Esophagus (tissue), 2 donors: ENCODE data around the gene HDAC4. TPM values are rescaled to one million over a fixed set of nuclear protein-coding genes. Genes with fewer than 3 reads are reported as not detected.

Source experiments
- H3K27ac ChIP-seq, 2 donors: one replicate each; pipeline ENCODE4 v1.5.1; 2013; ENCODE audit warnings: low read depth in 2 of 2, mild to moderate bottlenecking in 2 of 2, inconsistent platforms in 1 of 2, low read length in 1 of 2, moderate library complexity in 1 of 2
- H3K27me3 ChIP-seq, 2 donors: one replicate each; pipeline ENCODE4 v1.6.1; 2013; ENCODE audit warnings: low read length in 2 of 2, control low read depth in 1 of 2, mild to moderate bottlenecking in 1 of 2; ENCODE audit not compliant: insufficient read depth in 2 of 2, control insufficient read depth in 1 of 2
- H3K36me3 ChIP-seq, 2 donors: one replicate each; pipeline ENCODE4 v1.6.1; 2013; ENCODE audit warnings: low read length in 1 of 2; ENCODE audit not compliant: control insufficient read depth in 2 of 2, insufficient read depth in 2 of 2
- H3K4me1 ChIP-seq, 2 donors: one replicate each; pipeline ENCODE4 v1.6.1; 2013; ENCODE audit warnings: low read length in 1 of 2; ENCODE audit not compliant: control insufficient read depth in 2 of 2, insufficient read depth in 2 of 2
- H3K4me3 ChIP-seq, 2 donors: one replicate each; pipeline ENCODE4 v1.5.1; 2013; ENCODE audit warnings: low read length in 2 of 2, mild to moderate bottlenecking in 2 of 2, low read depth in 1 of 2, moderate library complexity in 1 of 2
- H3K9me3 ChIP-seq, 2 donors: one replicate each; pipeline ENCODE4 v1.6.1; 2013; ENCODE audit warnings: mild to moderate bottlenecking in 2 of 2, low read depth in 1 of 2, low read length in 1 of 2, moderate library complexity in 1 of 2; ENCODE audit not compliant: control insufficient read depth in 2 of 2, insufficient read depth in 1 of 2
- WGBS, 2 donors: extraction: QIAGEN DNeasy Blood & Tissue Kit; methylation state at CpG; one replicate each; pipeline ENCODE4 v1.1.7; 2013; 5-methylcytosine and 5-hydroxymethylcytosine counted together
- polyA plus RNA-seq, 2 donors: library from polyadenylated mRNA; stranded (reverse); fragments of 200-250 nt; gene quantifications; one replicate each; pipeline ENCODE4 v1.2.3, GENCODE V29; 2013
- donor health status: healthy with polysubstance abuse.
- donor health status: Bipolar disorder and iron deficiency.

HDAC4 gene
- polyA plus RNA-seq, 2 donors, result 5.9 to 10.2 TPM

DNA sequence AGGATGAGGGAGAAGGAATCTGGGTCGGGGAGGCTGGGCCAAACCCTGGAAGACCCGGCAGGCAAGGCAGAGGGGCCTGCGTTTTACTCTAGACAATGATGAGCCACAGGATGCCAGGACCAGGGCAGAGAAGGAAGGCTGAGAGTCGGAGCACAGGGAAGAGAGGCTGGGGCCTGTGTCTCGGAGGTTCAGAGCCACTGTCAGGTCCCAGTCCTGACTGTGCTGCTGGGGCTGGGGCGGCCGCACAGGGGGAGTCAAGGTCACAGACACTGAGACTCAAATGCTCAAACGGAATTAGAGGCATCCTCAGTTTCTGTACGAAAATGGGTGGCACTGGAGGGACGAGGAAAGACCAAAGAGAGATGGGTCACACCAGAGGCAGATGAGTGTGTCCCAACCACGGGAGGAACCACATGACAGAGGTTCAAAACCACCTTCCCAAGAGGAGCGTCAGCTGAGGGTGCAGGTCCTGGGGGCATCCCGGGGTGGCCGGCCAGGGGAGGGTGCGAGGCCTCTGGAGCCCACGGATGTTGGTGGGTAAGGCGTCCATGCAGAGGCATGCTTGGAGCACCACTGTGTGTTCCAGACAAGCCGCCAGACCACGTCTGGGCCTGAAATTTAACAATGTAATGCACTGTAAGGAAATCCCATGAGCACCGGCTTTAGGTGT is 14.7 kb downstream of the HDAC4 start:
- Histone ChIP-seq H3K4me3 (no peak overlapping the region), H3K27ac (no peak overlapping the region), H3K27me3 (no peaks in the 10 kb centered on the region), H3K36me3 (peaks cover 0 to 18% of the 10 kb centered on the region in 2 donors), H3K4me1 (no peaks in the 10 kb centered on the region), H3K9me3 (peaks cover 0 to 3% of the 10 kb centered on the region in 2 donors)
- WGBS, 2 donors, result 91 to 92% methylated on average over 20 of the region's 20 CpGs

- Histone ChIP-seq H3K9me3 (peaks cover 0 to 3% of the 10 kb centered on the region in 2 donors), H3K27me3 (no peaks in the 10 kb centered on the region), H3K36me3 (peaks cover 0 to 18% of the 10 kb centered on the region in 2 donors), H3K27ac (no peak overlapping the region), H3K4me1 (no peaks in the 10 kb centered on the region), H3K4me3 (no peak overlapping the region)
- WGBS, 2 donors, result 93 to 95% methylated on average over 26 of the region's 26 CpGs
Observed at GRCh38 chr2:239385096-239386000, 15.5 kb downstream of the HDAC4 start.

- Histone ChIP-seq H3K9me3 (no peaks in the 10 kb centered on the region), H3K4me3 (no peak overlapping the region), H3K27me3 (no peaks in the 10 kb centered on the region), H3K36me3 (peaks cover 0 to 22% of the 10 kb centered on the region in 2 donors), H3K27ac (no peak overlapping the region), H3K4me1 (no peaks in the 10 kb centered on the region)
- 93 to 95% methylated on average over 17 of the region's 17 CpGs for WGBS, 2 donors
Observed at GRCh38 chr2:239383759-239384156, 17.1 kb downstream of the HDAC4 start.

- 94% methylated on average over 24 of the region's 24 CpGs for WGBS, 2 donors
- no peak overlapping the region for H3K4me3 ChIP-seq
- no peak overlapping the region for H3K27ac ChIP-seq
- H3K36me3 ChIP-seq, result peaks cover 0 to 21% of the 10 kb centered on the region in 2 donors
- H3K9me3 ChIP-seq, result no peaks in the 10 kb centered on the region
- no peaks in the 10 kb centered on the region for H3K4me1 ChIP-seq
- no peaks in the 10 kb centered on the region for H3K27me3 ChIP-seq
Observed at GRCh38 chr2:239383036-239383758, 17.6 kb downstream of the HDAC4 start.

DNA sequence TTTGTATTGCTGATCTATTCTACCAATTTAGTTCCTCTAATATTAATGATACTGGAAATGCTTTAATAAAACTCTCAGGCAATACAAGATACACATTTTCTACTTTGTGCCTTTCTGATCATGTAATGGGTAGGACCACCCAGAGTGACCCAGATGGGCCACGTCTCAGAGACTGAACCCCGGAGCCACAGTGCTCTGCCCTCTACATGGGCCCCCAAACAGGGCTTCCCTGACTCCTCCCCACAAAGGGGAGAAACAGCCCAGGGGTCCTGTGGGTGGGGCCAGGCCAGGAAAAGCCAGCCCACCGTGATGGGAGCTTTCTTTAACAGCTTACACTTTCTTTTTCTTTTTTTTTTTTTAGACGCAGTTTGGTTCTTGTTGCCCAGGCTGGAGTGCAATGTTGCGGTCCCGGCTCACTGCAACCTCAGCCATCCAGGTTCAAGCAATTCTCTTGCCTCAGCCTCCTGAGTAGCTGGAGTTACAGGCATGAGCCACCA is 18.4 kb downstream of the HDAC4 start:
- H3K4me3 ChIP-seq, result no peak overlapping the region
- peaks cover 0 to 20% of the 10 kb centered on the region in 2 donors for H3K36me3 ChIP-seq
- no peak overlapping the region for H3K27ac ChIP-seq
- no peaks in the 10 kb centered on the region for H3K9me3 ChIP-seq
- H3K27me3 ChIP-seq, result no peaks in the 10 kb centered on the region
- H3K4me1 ChIP-seq, result no peaks in the 10 kb centered on the region
- 77 to 82% methylated on average over 6 of the region's 6 CpGs for WGBS, 2 donors

DNA sequence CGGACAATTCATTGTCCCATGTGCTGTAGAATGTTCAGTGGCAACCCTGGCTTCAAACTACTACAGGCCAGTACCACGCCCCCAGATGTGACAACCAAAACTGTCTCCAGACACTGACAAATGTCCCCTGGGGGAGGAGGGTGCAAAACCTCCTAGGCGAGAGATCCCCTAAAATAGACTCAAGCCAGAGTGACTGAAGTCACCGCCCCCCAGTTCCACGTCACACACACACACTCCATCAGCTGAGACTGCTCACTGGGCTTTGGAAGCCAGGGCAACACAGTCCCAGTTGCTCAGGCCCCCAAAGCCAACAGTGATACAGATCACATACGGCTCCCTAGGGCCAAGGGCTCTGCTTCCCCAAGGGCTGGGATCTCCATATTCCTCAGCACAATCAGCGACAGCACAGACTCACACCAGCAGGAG is 19.1 kb downstream of the HDAC4 start:
- WGBS, 2 donors, result 84 to 86% methylated on average over 7 of the region's 7 CpGs

GRCh38 chr2:239380831-239381708 is 19.8 kb downstream of the HDAC4 start:
- Histone ChIP-seq H3K27ac (no peak overlapping the region), H3K9me3 (no peaks in the 10 kb centered on the region), H3K4me3 (no peak overlapping the region), H3K4me1 (no peaks in the 10 kb centered on the region), H3K27me3 (no peaks in the 10 kb centered on the region), H3K36me3 (peaks cover 0 to 15% of the 10 kb centered on the region in 2 donors)
- 65 to 67% methylated on average over 30 of the region's 30 CpGs for WGBS, 2 donors

More for the DNA sequence above, 19.1 kb downstream of the HDAC4 start:
- Histone ChIP-seq H3K27ac (no peak overlapping the region), H3K36me3 (peaks cover 0 to 19% of the 10 kb centered on the region in 2 donors), H3K4me3 (no peak overlapping the region), H3K4me1 (no peaks in the 10 kb centered on the region), H3K27me3 (no peaks in the 10 kb centered on the region), H3K9me3 (no peaks in the 10 kb centered on the region)

DNA sequence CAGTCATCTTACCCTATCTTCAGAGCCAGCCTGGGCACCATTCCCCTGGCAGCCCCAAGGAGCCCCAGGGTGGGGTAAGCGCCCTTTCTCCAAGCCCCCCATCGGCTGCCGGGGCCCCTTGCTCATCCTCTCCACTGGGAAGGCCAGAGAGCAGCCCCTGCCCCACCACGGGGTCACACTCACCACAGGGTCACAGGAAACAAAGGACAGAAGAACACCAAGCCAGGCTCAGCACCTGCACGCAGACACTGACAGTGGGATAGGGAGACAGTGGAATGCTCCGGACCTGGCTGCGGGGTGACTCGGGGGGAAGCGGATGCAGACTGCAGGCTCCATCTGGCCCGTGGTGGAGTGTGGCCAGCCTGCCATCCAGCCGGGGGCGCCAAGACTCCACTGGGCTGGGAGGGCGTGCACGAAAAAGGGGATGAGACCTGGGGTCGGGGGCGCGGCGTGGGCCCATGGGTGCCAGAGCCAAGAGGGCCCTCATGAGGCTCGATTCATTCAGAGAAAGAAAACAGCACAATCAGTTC is 21.1 kb downstream of the HDAC4 start:
- Histone ChIP-seq H3K4me1 (no peaks in the 10 kb centered on the region), H3K4me3 (no peak overlapping the region), H3K9me3 (no peaks in the 10 kb centered on the region), H3K36me3 (peaks cover 0 to 15% of the 10 kb centered on the region in 2 donors), H3K27me3 (no peaks in the 10 kb centered on the region), H3K27ac (no peak overlapping the region)
- 93 to 94% methylated on average over 19 of the region's 19 CpGs for WGBS, 2 donors
